Urothelium cell line (cell line): ENCODE data around the gene MGAT3.

Source experiments
- DNase-seq: peaks from one replicate; pipeline ENCODE4 v3.0.0; 2011; ENCODE audit warnings: low spot score, mixed read lengths
- FAIRE-seq: peaks from 2 replicates; lab custom pipeline; 2011; peaks lifted over from hg19 to GRCh38; lab: Jason Lieb, UNC

MGAT3 gene

GRCh38 chr22:39449708-39450107 lies 7.1 kb upstream of the MGAT3 start:
- no peak for FAIRE-seq

GRCh38 chr22:39450258-39450955 lies 6.4 kb upstream of the MGAT3 start:
- DNase-seq = no peak
- peak; percentile 89 for FAIRE-seq

More at GRCh38 chr22:39449708-39450107, 7.1 kb upstream of the MGAT3 start:
- no peak for DNase-seq

GRCh38 chr22:39452740-39453040 lies 4.1 kb upstream of the MGAT3 start:
- DNase-seq (no peak), FAIRE-seq (no peak)

- FAIRE-seq (no peak), DNase-seq (no peak)
These were observed 2.9 kb upstream of the MGAT3 start for GRCh38 chr22:39453765-39454378.

GRCh38 chr22:39454385-39454871 lies 2.4 kb upstream of the MGAT3 start:
- FAIRE-seq (peak; percentile 42), DNase-seq (no peak)

GRCh38 chr22:39457198-39457555 lies 365 bp downstream of the MGAT3 start:
- FAIRE-seq = no peak
- peak; percentile 65 for DNase-seq

GRCh38 chr22:39457556-39458443 lies 988 bp downstream of the MGAT3 start:
- FAIRE-seq = no peak
- peak; percentile 57 for DNase-seq

GRCh38 chr22:39458444-39459083 lies 1.8 kb downstream of the MGAT3 start:
- FAIRE-seq (no peak), DNase-seq (no peak)

GRCh38 chr22:39459681-39460080 lies 2.9 kb downstream of the MGAT3 start:
- DNase-seq (no peak), FAIRE-seq (no peak)

GRCh38 chr22:39462443-39463221 lies 5.8 kb downstream of the MGAT3 start:
- DNase-seq = no peak
- FAIRE-seq = no peak

GRCh38 chr22:39463277-39463676 lies 6.5 kb downstream of the MGAT3 start:
- DNase-seq = no peak

GRCh38 chr22:39463931-39464390 lies 7.1 kb downstream of the MGAT3 start:
- FAIRE-seq (no peak), DNase-seq (no peak)

More at GRCh38 chr22:39463277-39463676, 6.5 kb downstream of the MGAT3 start:
- FAIRE-seq = no peak

GRCh38 chr22:39466228-39467006 lies 9.6 kb downstream of the MGAT3 start:
- DNase-seq (no peak), FAIRE-seq (no peak)

GRCh38 chr22:39467390-39467895 lies 10.6 kb downstream of the MGAT3 start:
- DNase-seq = no peak
- no peak for FAIRE-seq

- no peak for FAIRE-seq
These were observed 11.9 kb downstream of the MGAT3 start for GRCh38 chr22:39468487-39469325.

GRCh38 chr22:39469326-39469680 lies 12.5 kb downstream of the MGAT3 start:
- DNase-seq = no peak
- FAIRE-seq = no peak

More at GRCh38 chr22:39468487-39469325, 11.9 kb downstream of the MGAT3 start:
- DNase-seq = no peak

- FAIRE-seq = no peak
- no peak for DNase-seq
These were observed 13.1 kb downstream of the MGAT3 start for GRCh38 chr22:39469681-39470450.
